Subcutaneous adipose tissue (tissue), 4 donors: ENCODE data around the gene RNGTT. TPM values are rescaled to one million over a fixed set of nuclear protein-coding genes. Genes with fewer than 3 reads are reported as not detected.

Experiments
- CTCF ChIP-seq: fragments of 450-650 bp; IDR thresholded peaks from one replicate; pipeline ENCODE4 v1.5.1; 2016; ENCODE audit warnings: low read depth, mild to moderate bottlenecking, control low read depth, antibody characterized with exemption, moderate library complexity
- total RNA-seq, 4 donors: library from RNA; depleted of rRNA; stranded (reverse); fragments of >200 nt; gene quantifications; one replicate each; pipeline ENCODE4 v1.1.0, GENCODE V29; 2016

Gene RNGTT
- total RNA-seq, result 10 to 100 TPM; 10.2 to 22.3 (median 13.4) TPM

GRCh38 chr6:88963139-88964090 is at the start of gene RNGTT:
TSS of gene RNGTT (minus strand) at chr6:88963618. CDS start at chr6:88963409, 209 bp downstream.
- TF ChIP-seq CTCF, result no peak

- no peak for TF ChIP-seq CTCF
Measured at GRCh38 chr6:89011436-89011835, 48.0 kb upstream of the RNGTT start.

- TF ChIP-seq CTCF, result no peak
Measured at GRCh38 chr6:89010825-89011224, 47.4 kb upstream of the RNGTT start.

GRCh38 chr6:89009624-89010059 is 46.2 kb upstream of the RNGTT start:
- no peak for TF ChIP-seq CTCF

- TF ChIP-seq CTCF, result no peak
Measured at GRCh38 chr6:89008815-89009374, 45.5 kb upstream of the RNGTT start.

GRCh38 chr6:89008001-89008814 is 44.8 kb upstream of the RNGTT start:
- TF ChIP-seq CTCF, result no peak
